NCI-H2196 treated with DMSO at 0.1 percent for 48 hours (cell line): ENCODE measurements around the gene TMEM100.

Experiments
- DNase-seq: peaks from one replicate; lab custom pipeline; 2025; ENCODE audit not compliant: unreplicated experiment; lab: John Stamatoyannopoulos, UW

The TMEM100 gene

GRCh38 chr17:55745258-55745657, 22.6 kb upstream of the TMEM100 start:
- no peak for DNase-seq

DNA sequence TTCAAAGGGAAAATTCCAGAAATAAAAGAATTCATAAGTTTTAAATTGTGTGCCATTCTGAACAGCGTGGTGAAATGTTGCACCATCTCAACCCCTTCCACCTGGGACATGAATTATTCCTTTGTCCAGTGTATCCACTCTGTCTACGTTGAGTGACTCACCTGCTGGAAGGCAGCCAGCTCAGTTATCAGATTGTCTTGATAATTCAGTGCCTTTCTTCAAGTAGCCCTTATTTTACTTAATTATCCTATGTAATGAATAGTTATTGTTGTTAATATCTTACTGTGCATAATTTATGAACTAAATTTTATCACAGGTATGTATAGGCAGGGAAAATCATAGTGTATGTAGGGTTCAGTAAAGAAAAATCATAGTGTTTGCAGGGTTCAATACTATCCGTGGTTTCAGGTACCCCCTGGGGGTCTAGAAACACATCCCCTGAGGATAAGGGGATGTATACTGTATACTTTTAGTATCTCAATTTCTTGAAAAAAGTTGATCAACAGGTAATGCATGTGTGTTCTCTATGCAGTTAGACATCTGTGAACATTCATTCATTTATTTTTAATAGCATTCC, 20.5 kb upstream of the TMEM100 start:
- DNase-seq: no peak

DNA sequence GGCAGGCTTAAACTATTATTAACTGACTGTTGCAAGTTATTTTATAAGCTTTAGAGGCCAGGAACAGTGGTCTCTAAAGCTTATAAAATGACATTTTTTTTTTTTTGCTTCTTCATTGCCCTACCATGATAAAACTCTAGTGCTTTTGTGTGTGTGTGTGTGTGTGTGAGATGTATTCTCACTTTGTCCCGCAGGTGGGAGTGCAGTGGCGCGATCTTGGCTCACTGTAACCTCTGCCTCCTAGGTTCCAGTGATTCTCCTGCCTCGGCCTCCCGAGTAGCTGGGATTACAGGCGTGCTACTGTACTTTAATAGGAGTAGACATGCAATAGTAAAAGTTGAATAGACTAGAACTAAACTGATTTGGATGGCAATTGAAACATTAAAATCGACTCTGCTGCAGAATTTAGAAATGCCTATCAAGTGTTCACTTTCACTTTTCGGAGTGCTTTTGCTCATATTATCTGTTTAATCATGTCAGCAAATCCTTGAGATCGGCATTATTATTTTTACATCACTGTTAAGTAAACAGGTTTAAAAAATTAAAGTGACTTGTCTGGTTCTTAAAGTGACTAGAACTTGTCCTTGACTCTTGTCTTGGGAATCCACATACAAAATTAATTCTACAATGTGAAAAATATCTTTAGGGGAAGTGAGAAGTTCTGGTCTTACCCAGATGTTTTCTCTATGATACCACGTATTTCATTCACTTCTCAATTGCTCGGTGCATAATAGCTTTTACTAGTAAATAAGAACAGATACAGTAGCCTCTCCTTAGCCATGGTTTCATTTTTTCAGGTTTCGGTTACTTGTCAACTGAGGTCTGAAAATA, 19.8 kb upstream of the TMEM100 start:
- no peak for DNase-seq

DNA sequence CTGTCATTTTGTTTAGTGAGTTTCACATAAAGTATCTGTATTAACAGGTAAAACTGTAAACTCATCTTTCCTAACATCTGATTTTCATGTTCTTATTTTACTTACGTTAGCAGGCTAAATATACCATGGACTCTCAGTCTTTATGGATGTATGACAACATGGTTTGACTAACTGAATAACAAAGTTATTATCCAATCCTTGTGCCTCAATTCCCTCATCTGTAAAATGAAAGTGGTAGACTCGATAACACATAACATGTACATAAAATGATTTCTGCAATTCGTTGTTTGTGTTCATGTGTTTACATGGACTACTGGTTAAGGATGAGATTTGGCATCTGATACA, 18.7 kb upstream of the TMEM100 start:
- no peak for DNase-seq

DNA sequence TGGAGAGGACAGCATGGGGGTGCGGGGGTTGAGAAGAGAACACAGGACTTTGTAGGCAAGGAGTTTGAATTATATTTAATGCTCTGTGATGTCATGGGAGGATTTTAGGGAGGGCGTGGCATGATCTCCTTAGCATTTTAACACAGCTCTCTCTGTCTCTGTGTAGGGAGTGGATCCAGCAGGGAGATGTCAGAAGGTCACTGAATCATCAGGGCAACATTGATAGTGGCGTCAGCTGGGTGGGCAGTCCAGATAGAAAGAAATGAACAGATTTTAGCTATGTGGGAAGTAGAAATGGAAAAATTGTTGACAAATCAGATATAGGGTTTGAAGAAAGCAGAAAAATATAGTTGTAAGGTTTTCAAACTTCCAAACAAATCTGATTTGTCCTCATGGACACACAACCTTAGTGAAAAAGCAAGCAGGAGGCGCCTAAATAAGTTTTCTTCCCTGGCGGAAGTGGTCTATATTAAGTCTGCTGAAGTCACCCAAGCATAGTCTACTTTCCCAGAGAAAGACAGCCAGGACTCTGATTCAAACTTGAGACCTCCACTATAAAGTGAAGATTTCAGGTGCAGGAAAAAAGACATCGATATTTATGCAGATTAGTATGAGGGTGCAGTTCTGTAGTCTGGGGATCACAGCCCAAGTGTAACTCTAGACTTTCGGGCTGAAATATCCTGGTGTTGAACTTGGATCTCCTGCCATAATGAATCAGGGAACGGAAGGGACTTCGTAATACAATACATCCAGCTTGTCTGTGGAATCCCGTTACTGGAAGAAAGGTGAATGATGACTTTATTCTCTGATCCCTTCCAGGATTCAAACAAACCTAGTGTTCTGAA, 18.1 kb upstream of the TMEM100 start:
- DNase-seq: no peak

DNA sequence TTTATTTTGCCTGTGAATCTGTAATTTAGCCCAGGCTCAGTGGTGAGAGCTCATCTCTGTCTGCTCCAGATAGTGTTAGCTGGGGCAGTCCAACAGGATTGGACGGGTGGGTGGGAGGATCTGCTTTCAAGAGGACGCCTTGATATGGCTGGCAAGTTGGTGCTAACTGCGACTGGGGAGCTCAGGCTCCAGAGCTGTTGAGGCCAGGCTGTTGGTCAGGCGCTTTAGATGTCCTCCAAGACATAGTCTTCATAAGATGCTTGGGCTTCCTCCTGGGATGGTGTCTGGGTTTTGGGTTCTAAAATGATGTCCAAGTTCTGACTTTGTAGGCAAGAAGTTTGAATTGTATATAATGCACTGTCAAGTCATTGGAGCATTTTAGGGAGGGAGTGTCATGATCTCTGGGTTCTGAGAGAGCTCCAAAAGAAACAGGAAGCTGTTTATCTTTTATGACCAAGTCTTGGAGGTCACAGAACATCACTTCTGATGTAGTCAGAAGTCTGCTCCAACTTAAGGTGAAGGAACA, 15.4 kb upstream of the TMEM100 start:
- DNase-seq: no peak

GRCh38 chr17:55735731-55736405, 13.2 kb upstream of the TMEM100 start:
- no peak for DNase-seq

DNA sequence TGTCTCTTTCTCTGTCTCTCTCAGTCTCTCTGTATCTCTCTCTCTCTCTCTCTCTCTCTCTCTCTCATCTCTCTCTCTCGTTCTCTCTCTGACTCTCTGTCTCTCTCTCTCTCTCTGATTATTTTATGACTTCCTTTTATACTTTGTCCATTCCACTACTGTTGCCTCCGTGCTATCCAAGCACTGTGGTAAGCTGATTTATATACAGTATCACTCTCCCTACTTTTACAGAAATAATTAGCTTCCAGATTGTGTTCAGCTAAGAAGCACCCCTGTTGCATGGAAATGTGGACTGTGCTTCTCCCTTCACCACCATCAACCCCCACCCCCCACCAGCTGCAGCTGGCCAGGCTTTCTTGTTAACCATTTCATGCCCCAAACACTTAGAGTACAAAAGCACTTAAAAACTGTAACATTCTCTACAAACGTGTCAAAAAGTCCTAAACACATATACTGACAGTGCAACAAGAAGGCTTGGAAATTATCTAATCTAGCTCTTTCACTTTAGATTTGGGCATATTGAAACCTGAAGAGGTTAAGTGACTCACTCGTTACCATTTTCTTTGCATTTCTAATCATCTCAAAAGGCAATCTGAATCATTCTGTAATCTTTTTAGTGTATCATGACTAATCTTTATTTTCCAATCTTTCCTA, 11.6 kb upstream of the TMEM100 start:
- no peak for DNase-seq

DNA sequence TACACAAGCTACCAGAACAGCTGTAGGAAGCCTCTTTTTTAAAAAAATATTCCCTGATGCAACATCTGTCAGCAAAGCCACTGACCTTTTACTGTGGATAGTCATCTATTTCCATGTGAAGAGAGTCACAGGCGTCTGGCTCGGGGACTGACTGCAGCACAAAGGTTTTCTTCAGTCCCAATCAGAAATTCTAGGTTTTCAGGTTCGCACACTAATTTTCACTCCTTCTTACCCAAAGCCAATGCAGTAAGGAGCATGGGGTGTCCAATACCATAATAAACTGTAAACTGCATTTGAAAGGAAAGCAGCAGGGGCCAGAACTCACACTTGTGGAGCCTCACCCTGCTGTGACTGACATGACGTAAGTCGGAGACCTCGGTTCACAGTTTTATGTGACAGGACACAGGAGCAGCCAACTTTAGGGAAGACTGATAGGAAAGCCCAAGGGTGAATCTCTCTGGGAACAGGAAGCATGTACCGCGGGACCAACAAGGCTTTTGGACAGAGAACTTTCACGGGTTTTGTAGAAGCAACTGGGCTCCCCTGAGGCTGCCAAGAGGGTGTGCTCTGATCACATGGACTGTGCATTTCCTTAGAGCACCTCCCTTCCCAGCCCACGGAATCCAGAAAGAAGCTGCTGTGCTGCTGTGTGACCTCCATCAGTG, 9.1 kb upstream of the TMEM100 start:
- no peak for DNase-seq

GRCh38 chr17:55730808-55731207, 8.1 kb upstream of the TMEM100 start:
- no peak for DNase-seq

GRCh38 chr17:55730380-55730779, 7.7 kb upstream of the TMEM100 start:
- DNase-seq: no peak

GRCh38 chr17:55729484-55729883, 6.8 kb upstream of the TMEM100 start:
- DNase-seq: no peak

DNA sequence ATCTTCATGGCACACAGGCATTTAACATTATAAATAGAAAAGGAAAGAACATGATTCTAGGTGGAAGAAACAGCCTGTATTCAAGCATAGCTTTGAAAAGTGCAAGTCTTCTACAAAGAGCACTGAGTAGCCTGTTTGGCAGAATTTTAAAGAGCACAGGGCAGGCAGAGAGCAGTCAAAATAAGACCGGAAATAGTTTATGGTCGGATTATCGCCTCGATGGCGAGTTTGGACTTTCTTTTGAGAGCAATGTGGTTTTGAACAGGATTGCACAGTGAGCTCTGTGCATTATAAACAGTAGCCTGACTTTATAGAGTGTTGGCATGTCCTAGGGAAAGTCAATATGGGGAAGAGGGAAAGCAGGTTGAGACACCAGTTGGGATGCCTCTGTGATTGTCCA, 6.2 kb upstream of the TMEM100 start:
- DNase-seq: no peak

DNA sequence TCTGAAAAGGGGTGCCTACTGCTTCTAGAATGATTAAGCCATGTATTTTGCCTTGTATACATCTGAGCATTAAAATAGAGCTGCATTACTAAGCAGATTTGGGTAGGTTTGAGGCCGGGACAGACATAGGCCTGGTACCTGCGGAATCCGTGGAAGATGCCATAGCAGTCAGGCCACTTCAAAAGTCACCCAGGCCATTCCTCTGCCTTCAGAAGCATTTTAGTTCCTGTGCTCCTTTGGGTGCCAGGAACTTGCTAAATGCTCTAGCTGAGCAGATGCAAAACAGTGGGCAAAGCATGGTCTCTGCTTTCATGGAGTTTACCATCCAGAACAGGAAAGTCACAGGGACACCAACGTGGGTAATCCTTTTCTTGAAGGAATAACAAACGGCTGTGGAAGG, 5.7 kb upstream of the TMEM100 start:
- DNase-seq: no peak

DNA sequence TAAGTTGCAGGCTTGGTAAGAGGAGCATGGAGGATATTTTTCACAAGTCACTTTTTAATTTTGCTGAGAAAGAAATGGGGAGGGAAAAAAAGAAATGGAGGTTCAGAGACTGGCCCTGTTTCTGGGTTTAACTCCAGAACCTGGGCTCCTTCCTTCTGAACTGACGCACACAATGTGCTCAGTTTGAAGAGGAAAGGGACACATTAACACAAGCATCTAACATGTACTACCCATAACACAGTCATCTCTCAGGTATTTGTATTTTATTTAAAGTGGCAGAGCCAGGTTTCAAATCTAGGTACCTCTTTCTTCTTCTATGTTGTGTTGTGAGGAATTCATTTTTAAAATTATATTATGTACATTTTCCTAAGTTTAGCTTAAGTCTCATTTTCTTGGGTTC, 5.3 kb upstream of the TMEM100 start:
- DNase-seq: no peak

GRCh38 chr17:55727275-55727674, 4.6 kb upstream of the TMEM100 start:
- DNase-seq: no peak

- DNase-seq: no peak
These were observed 3.8 kb upstream of the TMEM100 start for GRCh38 chr17:55726440-55726839.

- DNase-seq: no peak
These were observed 804 bp upstream of the TMEM100 start for GRCh38 chr17:55723488-55723848.

DNA sequence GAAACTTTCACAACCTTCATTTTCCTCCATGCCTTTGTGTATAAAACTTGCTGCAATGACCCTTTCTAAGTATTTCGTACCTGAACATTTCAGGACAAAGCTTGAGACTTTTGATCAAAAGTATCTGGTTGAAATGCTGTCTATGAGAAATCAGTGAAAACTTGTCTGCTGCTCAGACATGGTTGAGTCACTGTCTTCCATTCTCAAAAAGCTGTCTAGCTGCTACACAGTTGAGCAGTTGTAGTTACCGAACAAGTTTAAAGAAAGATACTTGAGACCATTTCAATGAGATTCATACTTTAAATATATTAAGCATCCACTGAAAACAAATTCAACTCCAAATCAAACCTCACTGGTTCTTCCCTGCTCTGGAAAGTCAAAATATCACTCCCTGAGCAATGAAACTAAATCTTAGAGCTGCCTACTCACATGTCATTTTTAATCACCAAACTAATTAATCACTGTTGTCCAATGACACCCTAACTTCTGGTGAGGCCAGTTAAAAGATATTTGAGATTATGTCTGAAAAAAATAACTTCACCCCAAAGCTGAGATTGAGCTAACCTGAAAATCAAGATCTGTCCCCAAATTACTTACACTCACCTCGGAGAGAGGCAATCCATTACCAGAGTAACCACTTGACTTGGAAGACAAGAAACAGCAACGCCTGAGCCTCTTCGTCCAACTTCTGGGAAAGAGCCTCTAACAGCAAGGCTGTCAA, 488 bp downstream of the TMEM100 start:
- no peak for DNase-seq
